ENCODE data around the gene PANX2.

PANX2 gene

GRCh38 chr22:50169774-50170341 lies 673 bp upstream of the PANX2 start:
- FAIRE-seq (no peak), DNase-seq (ENCODE audit: low spot score) (no peak)

GRCh38 chr22:50171319-50171964 lies 911 bp downstream of the PANX2 start:
- FAIRE-seq (no peak), DNase-seq (ENCODE audit: low spot score) (no peak)

- FAIRE-seq (no peak), DNase-seq (ENCODE audit: low spot score) (no peak)
These were observed 1.5 kb downstream of the PANX2 start for GRCh38 chr22:50171965-50172421.

- DNase-seq (ENCODE audit: low spot score) (no peak), FAIRE-seq (no peak)
These were observed 2.9 kb downstream of the PANX2 start for GRCh38 chr22:50173311-50173982.

GRCh38 chr22:50173983-50174355 lies 3.4 kb downstream of the PANX2 start:
- no peak for FAIRE-seq
- no peak for DNase-seq (ENCODE audit: low spot score)

- no peak for DNase-seq (ENCODE audit: low spot score)
- no peak for FAIRE-seq
These were observed 4.1 kb downstream of the PANX2 start for GRCh38 chr22:50174382-50175190.

GRCh38 chr22:50175191-50175461 lies 4.6 kb downstream of the PANX2 start:
- DNase-seq (ENCODE audit: low spot score) (no peak), FAIRE-seq (no peak)

GRCh38 chr22:50175921-50176849 lies 5.7 kb downstream of the PANX2 start:
- no peak for FAIRE-seq
- no peak for DNase-seq (ENCODE audit: low spot score)

- DNase-seq (ENCODE audit: low spot score): no peak
- FAIRE-seq: no peak
These were observed 6.5 kb downstream of the PANX2 start for GRCh38 chr22:50176850-50177536.

- FAIRE-seq (no peak), DNase-seq (ENCODE audit: low spot score) (no peak)
These were observed 7.3 kb downstream of the PANX2 start for GRCh38 chr22:50177537-50178470.

GRCh38 chr22:50178471-50178864 lies 7.9 kb downstream of the PANX2 start:
- no peak for FAIRE-seq
- DNase-seq (ENCODE audit: low spot score): no peak

- no peak for DNase-seq (ENCODE audit: low spot score)
- no peak for FAIRE-seq
These were observed 8.6 kb downstream of the PANX2 start for GRCh38 chr22:50178871-50179869.

GRCh38 chr22:50179937-50180726 lies 9.6 kb downstream of the PANX2 start:
- FAIRE-seq (no peak), DNase-seq (ENCODE audit: low spot score) (no peak)

GRCh38 chr22:50180727-50181521 lies 10.4 kb downstream of the PANX2 start:
- FAIRE-seq (no peak), DNase-seq (ENCODE audit: low spot score) (no peak)

GRCh38 chr22:50182176-50183081 lies 11.9 kb downstream of the PANX2 start:
- DNase-seq (ENCODE audit: low spot score) (no peak), FAIRE-seq (no peak)
